ENCODE results near the gene RAI14.

The RAI14 gene

GRCh38 chr5:34656001-34656699, at the start of gene RAI14:
Gene RAI14 (plus strand): TSS chr5:34656328. CDS start chr5:34686920, 30,592 bp downstream.
- peak; percentile 36 for DNase-seq

GRCh38 chr5:34608368-34608767, 47.8 kb upstream of the RAI14 start:
- no peak for DNase-seq

- DNase-seq, result peak; percentile 21
These were observed 47.1 kb upstream of the RAI14 start for GRCh38 chr5:34608859-34609648.

- DNase-seq, result no peak
These were observed 46.1 kb upstream of the RAI14 start for GRCh38 chr5:34609951-34610441.

GRCh38 chr5:34610546-34610945, 45.6 kb upstream of the RAI14 start:
- DNase-seq, result no peak

- DNase-seq, result no peak
These were observed 44.4 kb upstream of the RAI14 start for GRCh38 chr5:34611464-34612415.

GRCh38 chr5:34616651-34617050, 39.5 kb upstream of the RAI14 start:
- DNase-seq, result no peak

GRCh38 chr5:34618371-34619065, 37.6 kb upstream of the RAI14 start:
- no peak for DNase-seq

GRCh38 chr5:34620185-34620584, 35.9 kb upstream of the RAI14 start:
- DNase-seq, result no peak

- DNase-seq, result no peak
These were observed 34.6 kb upstream of the RAI14 start for GRCh38 chr5:34621277-34622097.

- no peak for DNase-seq
These were observed 34.1 kb upstream of the RAI14 start for GRCh38 chr5:34622098-34622400.

GRCh38 chr5:34624691-34625090, 31.4 kb upstream of the RAI14 start:
- DNase-seq, result no peak

- DNase-seq, result no peak
These were observed 30.9 kb upstream of the RAI14 start for GRCh38 chr5:34625246-34625645.

GRCh38 chr5:34626036-34626435, 30.1 kb upstream of the RAI14 start:
- DNase-seq, result no peak

GRCh38 chr5:34626751-34627150, 29.4 kb upstream of the RAI14 start:
- DNase-seq, result no peak

- no peak for DNase-seq
These were observed 28.3 kb upstream of the RAI14 start for GRCh38 chr5:34627794-34628193.

- no peak for DNase-seq
These were observed 27.8 kb upstream of the RAI14 start for GRCh38 chr5:34628373-34628772.

GRCh38 chr5:34630596-34630995, 25.5 kb upstream of the RAI14 start:
- no peak for DNase-seq

GRCh38 chr5:34632807-34633422, 23.2 kb upstream of the RAI14 start:
- DNase-seq, result no peak

GRCh38 chr5:34639852-34640626, 16.1 kb upstream of the RAI14 start:
- DNase-seq, result no peak

Measured in DMS 273 treated with DMSO at 0.1 percent for 48 hours (cell line).